GM12892 (cell line): Measurements from ENCODE around the gene ZKSCAN1.

ENCODE experiments used
- POLR2A ChIP-seq: IDR thresholded peaks from 2 replicates; pipeline ENCODE4 v1.6.1; 2011; ENCODE audit warnings: low read depth, low read length, control low read depth
- POLR2AphosphoS5 ChIP-seq: IDR thresholded peaks from 2 replicates; pipeline ENCODE4 v1.6.1; 2011; ENCODE audit warnings: low read depth, low read length, control low read depth
- TAF1 ChIP-seq: IDR thresholded peaks from 2 replicates; pipeline ENCODE4 v1.6.1; 2011; ENCODE audit warnings: low read depth, mild to moderate bottlenecking, control low read depth, low read length, borderline replicate concordance

DNA sequence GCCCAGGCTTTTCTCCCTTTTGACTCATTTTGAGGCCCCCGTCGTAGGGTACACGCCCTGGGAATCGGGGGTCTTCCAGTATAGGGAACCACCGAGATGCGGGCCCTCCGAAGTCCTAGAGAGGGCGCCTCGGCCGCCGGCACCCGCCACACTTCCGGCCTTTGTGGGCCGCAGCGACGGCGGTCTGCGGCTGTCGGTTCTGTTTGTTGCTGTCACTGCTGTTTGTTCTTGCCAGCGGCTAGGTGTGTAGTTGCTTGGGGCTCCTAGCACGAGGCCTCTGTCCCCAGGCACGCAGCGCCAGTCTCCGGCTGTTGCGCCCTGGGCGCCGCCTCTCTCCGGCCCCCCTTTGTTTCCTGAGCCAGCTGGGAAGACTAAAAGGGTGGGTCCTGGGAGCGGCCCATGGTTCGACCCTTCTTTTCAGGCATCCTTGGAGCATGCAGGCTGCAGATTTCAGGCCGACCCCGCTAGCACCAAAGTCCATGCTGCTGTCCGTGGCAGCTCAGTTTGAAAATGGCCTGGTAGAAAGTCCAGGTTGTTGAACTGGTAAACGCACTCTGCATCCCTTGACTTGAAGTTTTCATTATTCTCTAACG, 17.8 kb upstream of the ZKSCAN1 start:
- TF ChIP-seq POLR2A (peak; percentile 52; the same call in 1 of the 2 replicates), TAF1 (peak; percentile 75; the same call in 1 of the 2 replicates), POLR2AphosphoS5 (no peak)
